GM19238 (cell line): ENCODE data around the gene MCRIP1.

Experiments
- DNase-seq: peaks from one replicate; pipeline ENCODE4 v3.0.0; 2011; ENCODE audit warnings: low spot score; ENCODE audit not compliant: insufficient read length

Gene MCRIP1, protein sequence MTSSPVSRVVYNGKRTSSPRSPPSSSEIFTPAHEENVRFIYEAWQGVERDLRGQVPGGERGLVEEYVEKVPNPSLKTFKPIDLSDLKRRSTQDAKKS

DNA sequence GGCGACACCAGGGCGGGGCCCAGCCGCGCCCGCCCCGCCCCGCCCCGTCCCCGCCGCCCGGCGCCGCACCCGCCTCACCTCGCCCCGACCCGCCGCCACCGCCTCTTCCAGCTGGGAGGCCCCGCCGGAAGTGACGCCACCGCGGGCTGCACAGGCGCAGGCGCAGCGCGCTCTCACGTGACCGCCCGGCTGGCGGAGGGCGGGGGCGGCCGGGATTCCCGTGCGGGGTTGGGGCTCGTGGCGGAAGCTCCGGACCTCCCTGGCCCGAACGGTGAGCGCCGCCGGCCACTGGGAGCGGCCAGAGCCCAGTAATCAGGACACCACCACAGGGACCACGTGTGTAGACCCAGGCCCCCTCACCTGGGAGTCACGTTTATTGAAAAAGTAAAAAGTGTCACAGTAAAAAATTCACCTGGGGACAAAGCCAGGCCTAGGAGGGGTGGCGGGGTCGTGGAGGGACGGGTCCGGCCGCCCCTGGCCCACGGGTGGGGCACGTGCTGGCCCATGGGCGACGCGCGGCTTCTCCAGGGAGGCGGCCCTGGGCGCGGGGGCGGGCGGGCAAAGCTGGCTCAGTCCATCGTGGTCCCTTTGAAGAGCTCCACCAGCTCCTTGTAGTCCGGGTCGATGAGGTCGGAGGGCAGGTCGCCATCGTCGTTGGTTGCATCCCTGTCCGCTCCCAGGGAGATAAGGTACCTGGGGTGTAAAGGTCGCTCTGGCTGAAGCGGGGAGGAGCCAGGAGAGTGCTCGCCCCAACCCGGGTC lies at the start of gene MCRIP1:
MCRIP1 (minus strand) TSS at position 132 of the 761 bp plus-strand sequence. CDS start 8,785 bp downstream, outside the sequence.
- DNase-seq = peak; percentile 99

DNA sequence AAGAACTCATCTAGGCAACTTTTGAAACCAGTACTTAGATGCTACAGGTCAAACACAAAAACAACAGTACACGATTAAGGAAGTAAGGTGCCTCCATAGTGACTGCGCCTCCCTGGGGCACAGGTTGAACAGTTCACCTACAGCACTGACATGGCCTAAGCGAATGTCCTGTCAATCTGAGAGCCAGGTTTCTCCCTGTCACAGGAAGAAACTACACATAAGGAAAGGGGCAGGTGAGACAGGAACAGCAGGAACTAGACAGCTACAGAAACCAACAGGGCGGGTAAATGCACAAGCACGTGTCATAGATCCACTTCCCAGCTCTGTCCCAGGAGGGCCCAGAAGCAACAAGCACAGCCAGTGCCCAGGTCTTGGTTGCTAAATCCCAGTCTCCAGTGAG lies 46.0 kb upstream of the MCRIP1 start:
- no peak for DNase-seq

DNA sequence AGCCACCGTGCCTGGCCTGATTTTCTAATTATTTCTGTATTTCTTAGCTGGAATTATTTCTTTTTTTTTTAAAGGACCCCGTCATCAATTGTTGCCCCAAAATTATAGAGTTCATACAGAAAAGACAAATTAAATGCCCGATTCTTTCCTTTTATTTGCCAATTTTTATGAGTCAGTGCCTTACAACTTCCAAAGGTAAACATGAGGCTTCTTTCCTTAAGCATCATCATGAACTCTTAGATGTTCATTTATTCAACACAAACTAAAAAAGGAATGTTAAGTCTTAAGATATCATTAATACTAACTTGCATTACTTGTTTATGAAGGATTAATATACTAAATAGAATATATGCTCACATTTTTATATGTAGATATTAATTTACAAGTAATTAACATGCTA lies 45.2 kb upstream of the MCRIP1 start:
- DNase-seq = no peak

DNA sequence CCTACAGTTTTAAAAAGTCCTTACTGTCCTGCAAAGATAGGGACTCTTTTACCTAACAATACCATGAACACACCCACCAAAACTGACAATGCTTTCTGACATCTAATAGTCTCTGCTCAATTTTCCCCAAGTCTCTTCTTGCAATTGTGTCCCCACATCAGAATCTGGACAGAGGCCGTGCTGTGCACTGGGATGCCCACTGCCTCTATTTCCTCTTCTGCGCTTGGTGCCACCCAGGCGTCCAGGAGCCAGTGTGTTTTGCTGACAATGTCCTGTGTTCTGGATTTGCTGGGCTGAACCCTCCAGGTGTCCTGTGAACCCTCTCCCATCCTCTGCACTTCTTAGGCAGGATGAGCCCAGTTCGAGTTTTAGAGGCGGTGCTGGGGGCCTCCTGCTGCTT lies 44.5 kb upstream of the MCRIP1 start:
- no peak for DNase-seq

DNA sequence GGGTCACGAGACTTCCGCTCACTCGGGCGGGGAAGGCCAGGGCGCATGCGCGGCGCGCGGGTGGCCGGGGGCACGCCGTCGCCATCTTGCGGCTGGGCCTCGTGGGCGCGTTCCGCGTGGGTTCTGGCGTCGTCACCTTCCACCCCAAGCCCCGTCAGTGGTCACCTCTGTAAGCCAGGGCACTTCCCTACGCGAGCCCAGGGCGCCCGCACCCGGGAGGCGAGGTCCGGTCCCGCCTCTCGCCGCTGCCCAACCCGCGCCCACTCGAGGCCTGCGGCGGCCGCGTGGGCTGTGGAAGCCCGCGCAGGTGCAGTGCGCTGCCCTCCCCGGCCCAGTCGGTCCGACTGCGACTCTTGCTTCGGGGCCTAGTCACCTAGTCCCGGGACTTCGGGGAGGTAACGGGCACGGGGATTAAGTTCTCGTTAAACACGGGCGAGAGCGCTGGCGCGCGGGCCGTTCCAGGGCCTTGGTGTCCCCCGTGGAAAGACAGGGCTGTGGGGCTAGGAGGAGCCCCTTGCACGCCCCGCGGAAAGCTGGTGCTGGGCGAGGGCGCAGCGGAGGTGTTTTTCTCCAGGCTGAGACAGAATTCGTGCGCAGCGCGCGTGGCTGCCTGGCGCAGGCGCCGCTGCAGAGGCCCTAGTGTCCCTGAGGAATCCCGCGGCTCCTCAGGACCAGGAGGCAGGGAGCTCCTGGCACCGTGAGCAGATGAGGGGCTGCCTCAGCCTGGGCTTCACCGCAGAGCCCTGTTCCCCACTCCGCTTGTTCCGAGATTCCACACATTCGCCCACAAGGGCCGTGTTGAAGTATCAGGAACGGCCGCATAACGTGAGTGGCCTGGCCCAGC lies 38.5 kb upstream of the MCRIP1 start:
- peak; percentile 97 for DNase-seq

DNA sequence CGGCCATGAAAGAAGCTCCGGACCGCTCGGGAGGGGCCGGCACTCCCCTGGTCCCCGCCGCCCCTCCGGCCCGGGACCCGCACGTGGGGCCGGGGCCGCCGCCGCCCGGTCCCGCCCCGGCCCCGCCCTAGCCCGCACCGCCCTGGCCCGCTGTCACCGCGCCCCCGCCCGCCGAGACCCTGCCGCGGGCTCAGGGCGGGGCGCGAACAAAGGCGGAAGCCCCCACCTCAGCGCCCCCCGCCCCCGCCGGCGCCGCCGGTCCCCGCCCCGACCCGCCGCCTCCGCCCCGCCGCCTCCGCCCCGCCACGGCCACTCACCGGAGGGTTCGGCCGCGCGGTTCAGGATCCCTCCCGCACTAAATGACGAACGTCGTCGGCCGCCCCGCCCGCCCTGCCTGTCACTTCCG lies 37.9 kb upstream of the MCRIP1 start, which contains the start of gene ARHGDIA:
ARHGDIA (minus strand) TSS at position 357 of the 406 bp plus-strand sequence. CDS start 1,407 bp downstream, outside the sequence.
- peak; percentile 32 for DNase-seq

DNA sequence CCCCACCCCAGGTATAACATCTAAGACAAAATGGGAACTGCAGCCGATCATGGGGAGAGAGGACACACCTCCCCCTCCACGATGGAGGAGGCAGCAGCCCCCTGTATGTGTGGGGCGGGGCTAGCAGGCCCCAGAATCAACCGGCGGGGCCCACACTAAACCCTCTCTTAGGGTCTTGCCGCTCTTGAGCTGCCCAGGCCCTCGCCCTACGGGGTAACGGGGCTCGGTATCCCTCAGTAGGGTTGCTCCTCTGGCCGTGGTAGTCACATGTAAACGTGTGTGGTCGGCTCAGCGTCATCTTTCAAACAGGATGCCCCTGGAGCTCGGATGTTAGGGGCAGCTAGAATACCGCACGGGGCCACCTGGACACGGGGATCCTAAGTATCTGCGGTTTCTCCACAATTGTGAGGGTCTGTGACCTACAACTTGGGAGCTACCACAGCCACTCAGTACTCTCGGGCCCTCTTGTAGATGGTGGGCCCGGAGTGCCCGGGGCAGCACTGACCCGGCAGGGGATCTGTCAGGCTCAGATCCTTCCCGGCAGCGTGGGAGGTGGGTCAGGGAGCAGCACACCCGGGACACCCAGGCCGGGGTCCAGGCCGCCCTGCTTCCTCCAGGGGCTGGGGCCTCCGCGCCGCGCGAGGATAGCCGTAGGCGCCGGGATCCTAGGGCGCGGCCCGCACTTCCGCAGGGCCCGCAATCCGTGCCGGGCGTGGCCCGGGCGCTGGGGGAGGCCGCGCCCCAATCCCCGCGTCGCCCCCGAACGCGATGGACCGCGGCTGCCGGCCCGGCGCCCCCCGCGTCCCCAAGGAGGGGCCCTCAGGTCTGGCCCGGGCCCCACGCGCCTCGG lies 37.3 kb upstream of the MCRIP1 start:
- DNase-seq = peak; percentile 47

DNA sequence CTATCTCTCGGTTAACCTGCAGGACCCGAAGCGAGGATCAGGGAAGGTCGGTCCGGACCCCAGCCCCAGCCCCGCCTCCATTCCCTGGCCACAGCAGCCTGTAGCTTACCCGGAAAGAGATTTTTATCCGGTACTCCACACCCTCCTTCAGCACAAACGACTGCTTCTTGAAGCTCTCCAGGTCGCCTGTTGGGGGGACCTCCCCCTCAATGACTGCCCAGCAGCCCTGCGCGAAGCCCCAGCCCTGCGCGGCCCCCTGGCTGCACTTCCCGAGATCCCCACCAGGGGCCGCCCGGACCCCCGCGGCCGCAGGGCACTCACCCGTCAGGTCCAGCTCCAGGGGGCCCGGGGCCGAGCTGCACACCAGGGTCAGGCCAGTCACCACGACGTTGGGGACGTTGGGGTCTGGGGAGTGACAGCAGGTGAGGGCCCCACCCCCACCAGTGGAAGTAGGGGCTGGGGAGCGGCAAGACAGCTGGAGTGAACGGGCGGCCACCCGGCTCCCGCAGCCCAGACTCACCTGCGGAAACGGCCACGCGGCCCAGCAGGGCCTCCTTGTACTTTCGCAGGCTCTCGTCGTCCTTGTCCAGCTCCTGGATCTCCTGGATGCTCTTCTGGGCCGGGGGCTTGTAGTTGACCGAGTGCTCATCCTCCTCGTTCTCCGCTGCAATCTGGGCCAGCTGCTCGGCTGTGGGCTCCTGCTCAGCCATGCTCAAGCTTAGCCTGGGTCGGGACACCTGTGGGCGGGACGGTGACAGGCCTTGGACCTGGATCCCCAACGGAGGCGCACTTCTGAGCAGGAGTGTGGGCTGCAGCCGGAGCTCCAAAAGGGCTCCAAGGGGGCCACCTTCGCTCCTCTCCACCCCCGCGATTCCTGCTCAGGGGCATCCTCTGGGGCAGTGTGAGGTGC lies 36.4 kb upstream of the MCRIP1 start:
- DNase-seq = peak; percentile 65

DNA sequence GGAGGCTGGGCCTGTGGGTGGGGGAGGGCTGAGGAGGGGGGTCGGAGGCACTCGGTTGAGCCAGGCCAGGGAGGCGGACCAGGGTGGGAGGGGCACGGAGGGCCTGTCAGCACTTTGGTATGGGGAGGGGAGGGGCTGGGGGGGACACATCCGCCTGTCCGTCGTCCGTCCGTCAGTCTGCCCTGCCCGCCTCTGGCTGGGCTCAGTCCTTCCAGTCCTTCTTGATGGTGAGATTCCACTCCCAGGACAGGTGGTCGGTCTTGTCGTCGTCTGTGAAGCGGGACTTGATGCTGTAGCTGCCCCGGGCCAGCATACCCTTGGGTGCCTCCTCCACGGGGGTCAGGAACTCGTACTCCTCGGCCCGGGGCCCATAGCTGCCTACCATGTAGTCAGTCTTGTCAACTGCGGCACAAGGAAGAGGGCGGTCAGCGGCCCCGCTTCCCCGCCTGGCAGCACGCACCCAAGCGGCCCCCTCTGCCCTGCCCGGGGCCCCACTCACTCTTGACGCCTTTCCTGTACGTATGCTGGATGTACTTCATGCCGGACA lies 35.7 kb upstream of the MCRIP1 start:
- no peak for DNase-seq

DNA sequence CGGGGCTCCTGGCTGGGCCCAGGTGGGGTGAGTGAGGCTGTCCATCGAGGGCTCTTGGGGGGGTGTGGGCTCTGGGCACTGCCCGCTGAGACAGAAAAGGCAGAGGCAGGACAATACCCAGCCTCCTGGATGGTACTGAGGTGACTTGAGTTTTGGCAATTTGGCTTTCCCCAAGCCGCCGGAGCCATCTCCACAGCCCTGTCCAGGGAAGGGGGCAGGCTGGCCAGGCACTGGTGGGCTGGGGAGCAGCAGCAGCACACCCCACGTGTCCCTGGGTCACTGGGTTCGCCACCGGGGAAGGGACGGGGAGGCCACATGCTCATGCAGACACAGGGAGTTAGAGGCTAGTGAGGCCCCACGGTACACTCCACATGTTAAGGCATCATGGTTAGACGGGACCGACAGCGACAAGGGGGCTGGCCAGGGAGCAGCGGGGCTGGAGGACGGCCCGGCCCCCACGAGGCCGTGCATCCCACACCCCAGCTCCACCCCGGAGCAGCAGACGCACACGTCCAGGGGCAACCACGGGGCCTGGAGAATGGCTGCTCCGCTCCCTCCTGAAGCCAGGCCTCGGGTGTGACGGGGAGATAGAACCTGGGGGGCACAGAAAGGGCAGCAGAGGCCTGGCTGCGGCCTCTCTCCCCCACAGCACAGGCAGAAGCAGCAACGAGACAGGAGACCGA lies 35.0 kb upstream of the MCRIP1 start:
- DNase-seq = no peak

DNA sequence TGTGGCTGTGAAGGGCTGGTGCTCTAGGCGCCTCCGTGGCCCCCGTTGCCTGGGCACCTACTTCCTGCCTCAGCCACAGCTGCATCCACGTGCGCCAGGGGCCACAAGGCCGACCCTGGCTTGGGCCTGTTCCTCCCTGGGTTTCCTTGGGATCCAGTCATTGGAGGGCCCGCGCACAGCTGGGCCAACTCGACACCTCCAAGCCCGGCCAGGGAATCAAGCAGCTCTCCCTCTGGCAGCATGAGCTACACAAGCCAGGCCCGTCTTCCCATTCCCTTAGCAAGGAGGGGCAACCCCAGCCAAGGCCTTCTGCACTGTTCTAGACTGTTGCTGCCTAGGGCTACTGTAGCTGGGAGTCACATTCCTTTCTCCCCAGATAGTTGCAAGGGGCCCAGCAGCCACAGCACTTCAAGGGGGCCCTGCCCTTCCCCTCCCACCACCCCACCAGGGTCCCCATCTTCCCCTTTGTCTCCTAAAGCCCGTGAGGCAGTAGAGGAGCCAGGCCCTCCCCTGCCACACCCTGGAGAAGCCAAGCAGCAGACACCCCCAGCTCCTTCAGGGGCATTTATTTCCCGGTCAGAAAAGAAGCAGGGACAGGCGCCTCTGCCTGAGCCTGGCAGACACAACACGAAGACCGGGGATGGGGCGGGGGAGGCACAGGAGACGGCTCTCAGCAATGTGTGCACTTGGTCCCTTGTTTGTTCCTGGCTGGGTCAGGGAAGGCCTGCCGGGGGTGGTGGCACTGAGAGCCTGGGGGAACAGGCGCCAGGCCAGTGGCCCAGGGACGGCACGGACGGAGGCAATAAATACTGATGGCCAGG lies 34.3 kb upstream of the MCRIP1 start:
- no peak for DNase-seq

DNA sequence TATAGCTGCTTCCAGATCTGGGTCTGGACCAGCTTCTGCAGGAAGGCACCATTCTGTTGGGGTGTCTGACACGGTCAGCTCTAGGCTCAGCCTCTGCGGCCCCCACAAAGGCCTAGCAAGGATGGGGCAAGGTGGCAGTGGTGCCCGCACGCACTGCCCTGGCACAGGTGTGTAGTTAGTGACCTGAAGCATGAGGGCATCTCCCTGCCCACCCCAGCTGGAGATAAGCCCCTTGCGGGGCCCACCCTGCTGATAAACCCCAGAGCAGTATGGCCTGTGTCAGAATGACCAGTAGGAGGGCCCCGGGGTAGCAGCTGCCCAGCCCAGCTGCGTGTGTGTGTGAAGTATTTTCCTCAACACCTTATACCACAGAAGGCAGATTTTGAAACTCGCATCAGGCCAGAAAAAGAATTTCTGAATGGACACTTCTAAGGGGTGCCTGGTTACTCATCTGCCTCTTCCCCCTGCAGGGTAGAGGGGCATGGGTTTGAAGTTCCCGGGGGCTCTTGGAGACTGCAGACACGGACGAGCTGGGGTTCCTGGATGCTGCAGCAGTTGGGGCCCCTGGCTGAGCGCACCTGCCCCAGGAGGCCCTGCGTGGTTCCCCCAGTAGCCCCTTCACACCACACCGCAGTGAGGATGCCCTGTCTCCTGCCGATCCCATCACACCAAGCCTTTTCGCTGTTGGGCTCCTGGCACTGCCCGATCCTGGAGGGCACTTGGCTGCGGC lies 33.5 kb upstream of the MCRIP1 start:
- no peak for DNase-seq

DNA sequence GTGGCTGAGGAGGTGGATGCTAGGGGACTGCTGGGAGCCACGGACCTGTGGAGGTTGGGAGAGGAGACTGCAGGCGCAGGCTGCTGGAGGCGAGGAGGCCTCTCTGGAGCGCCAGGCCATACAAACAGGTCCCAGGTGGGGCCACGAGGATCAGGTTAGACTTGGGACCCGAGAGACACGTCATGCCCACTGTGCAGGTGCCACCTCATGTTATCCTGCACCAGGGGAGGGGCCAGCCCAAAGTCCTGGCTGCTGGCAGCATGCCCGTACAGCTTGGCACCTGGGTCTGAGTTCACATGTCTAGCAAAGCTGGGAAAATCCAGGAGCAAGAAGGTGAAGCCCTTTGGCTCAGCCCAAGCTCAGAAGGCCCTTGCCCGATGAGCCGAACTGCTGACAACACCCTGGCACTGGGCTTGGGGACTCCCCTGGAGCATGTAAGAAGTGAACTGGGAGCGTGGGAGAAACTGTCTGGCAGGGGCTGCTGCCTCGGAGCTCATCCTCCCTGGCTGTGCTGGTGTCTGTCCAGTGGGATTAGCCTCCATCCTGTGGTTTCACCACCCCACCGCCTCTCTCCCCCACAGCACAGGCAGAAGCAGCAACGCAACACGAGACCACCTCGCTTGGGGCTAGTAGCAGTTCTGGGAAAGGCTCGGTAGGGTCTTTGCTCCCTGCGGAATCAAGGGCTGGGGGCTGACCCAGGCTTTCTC lies 32.8 kb upstream of the MCRIP1 start:
- no peak for DNase-seq

DNA sequence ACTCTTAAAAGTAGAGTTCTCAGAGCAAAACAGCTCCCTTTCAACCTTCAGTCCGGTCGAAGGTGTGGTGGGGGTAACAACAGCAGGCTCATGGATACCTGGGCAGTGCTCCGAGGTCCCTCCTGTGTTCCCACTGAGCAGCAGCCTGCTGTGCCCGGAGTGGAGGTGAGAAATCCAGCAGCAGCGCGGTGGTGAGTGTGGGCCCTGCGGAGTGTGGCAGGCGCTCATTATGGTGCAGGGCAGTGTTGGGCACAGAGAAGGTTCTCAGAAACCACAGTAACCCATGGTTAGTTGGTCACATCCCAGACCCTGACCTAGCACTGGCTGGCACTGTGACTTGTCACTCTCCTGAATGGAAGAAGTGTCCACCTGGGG lies 32.3 kb upstream of the MCRIP1 start:
- DNase-seq = no peak

DNA sequence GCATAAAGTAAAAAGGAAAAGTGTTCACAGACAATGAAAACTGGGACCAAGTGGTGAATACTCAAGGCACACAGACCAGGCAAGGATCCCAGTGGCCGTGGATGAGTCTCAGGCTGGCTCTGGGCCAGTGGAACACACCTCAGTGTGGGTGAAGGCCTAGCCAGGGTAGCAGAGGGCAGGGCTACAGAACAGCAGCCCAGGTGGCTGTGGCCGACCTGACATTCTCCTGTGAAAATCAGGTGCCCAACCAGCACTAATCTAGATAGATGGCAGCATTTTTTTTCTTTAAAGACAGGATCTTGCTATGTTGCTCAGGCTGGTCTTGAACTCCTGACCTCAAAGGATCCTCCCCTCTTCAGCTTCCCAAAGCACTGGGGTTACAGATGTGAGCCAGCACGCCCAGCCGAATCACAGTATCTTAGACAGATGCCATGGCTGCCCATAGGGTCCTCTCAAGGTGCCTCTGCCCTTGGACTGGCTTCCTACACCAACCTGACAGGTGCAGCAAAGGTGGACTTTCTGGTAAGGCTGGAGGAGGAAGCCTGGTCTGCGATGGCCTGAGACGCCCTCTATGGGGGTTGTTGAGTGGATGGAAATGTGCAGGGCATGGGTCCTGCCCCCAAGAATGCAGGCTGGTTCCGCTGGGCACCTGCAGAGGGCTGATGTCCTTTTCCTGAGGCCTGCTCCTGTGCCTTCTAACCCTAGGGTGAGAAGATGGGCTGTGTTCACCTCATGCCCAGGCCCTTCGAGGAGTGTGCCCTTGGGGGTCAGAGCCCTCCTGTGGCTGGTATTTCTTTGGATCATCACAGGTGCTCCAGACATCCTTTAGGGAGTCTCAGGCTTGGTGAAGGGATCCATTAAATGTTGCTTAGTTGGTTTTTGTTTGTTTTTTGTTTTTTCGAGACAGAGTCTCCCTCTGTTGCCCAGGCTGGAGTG lies 31.0 kb upstream of the MCRIP1 start:
- no peak for DNase-seq

DNA sequence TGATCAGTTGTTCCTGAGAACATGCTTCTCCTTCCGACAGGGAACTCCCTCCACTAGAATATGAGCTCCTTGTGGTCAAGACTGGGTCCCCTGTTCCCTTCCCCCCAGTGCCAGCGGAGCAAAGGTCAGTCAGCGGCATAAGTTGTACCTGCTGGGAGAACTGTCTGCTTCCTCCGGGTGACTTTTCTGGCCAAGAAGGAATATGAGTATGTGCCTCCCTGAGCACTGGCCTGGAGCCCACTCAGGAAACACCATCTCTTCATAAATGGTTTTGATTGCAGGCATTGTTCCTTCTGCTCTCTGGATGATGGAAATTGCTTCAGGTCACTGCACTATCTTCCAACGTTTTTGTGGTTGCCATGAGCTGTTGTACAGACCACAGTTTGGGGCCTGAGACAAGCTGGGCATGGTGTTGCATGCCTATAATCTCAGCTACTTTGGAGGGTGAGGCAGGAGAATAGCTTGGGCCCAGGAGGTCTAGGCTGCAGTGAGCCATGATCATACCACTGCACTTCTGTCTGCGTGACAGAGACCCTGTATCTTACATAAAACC lies 30.1 kb upstream of the MCRIP1 start:
- no peak for DNase-seq
